Vagina (tissue), 2 donors: ENCODE data around the gene KCP. TPM values are rescaled to one million over a fixed set of nuclear protein-coding genes. Genes with fewer than 3 reads are reported as not detected.

Experiments
- DNase-seq, 2 donors: peaks; one replicate each; pipeline ENCODE4 v3.0.0-alpha.2; 2017; ENCODE audit errors: extremely low spot score in 2 of 2
- H3K27ac ChIP-seq: fragments of 200-600 bp; sonication (generic); one replicate; pipeline ENCODE4 v1.5.1; 2019
- H3K27me3 ChIP-seq: fragments of 200-600 bp; sonication (generic); one replicate; pipeline ENCODE4 v1.5.1; 2019
- H3K36me3 ChIP-seq, 2 donors: fragments of 200-600 bp; sonication (generic); one replicate each; pipeline ENCODE4 v1.5.1; 2017 to 2019
- H3K4me1 ChIP-seq: fragments of 200-600 bp; sonication (generic); one replicate; pipeline ENCODE4 v1.5.1; 2019
- H3K4me3 ChIP-seq, 2 donors: fragments of 200-600 bp; sonication (generic); 1 replicate in 1 of 2; 2 replicates in 1 of 2; pipeline ENCODE4 v1.5.1; 2016 to 2019
- H3K9me3 ChIP-seq: fragments of 200-600 bp; sonication (generic); one replicate; pipeline ENCODE4 v1.5.1; 2019
- CTCF ChIP-seq, 3 experiments: fragments of 450-650 bp in 2 of 3; fragments of 200-600 bp in 1 of 3; sonication (generic) in 1 of 3; IDR thresholded peaks; one replicate each; pipeline ENCODE4 v1.5.1; 2017 to 2019; ENCODE audit warnings: antibody characterized with exemption in 3 of 3, mild to moderate bottlenecking in 2 of 3, moderate library complexity in 2 of 3
- POLR2A ChIP-seq, 2 donors: fragments of 450-650 bp; IDR thresholded peaks; one replicate each; pipeline ENCODE4 v1.6.1; 2017; ENCODE audit warnings: antibody characterized with exemption in 2 of 2, mild to moderate bottlenecking in 2 of 2, moderate library complexity in 2 of 2
- POLR2AphosphoS5 ChIP-seq, 2 donors: sonication (generic); formaldehyde crosslinking; IDR thresholded peaks; one replicate each; pipeline ENCODE4 v1.9.0; 2017; ENCODE audit warnings: antibody characterized with exemption in 2 of 2, mild to moderate bottlenecking in 2 of 2, low read depth in 1 of 2; ENCODE audit not compliant: insufficient read depth in 1 of 2
- intact Hi-C: fragments of 100-400 bp; cut with DNase I; formaldehyde crosslinking; loops from one replicate; pipeline ENCODE4 v1.15.1; 2023
- total RNA-seq: library from RNA; depleted of rRNA; stranded (reverse); fragments of >200 nt; gene quantifications from one replicate; pipeline ENCODE4 v1.2.3, GENCODE V29; 2016

KCP gene
- total RNA-seq, 1 donor from 2014 or later, result 1.2 TPM

GRCh38 chr7:128867842-128868623 lies 42.5 kb downstream of the KCP start:
- TF ChIP-seq POLR2AphosphoS5 (IDR thresholded peaks at IDR 0.05; ENCODE audit: insufficient read depth in 1 of 2, low read depth in 1 of 2) (no peak), POLR2A (IDR thresholded peaks at IDR 0.05) (no peak), CTCF (IDR thresholded peaks at IDR 0.05) (no peak)
- H3K27me3 ChIP-seq, result no peaks in the 10 kb centered on the region
- H3K27ac ChIP-seq, result no peak overlapping the region
- no peak for DNase-seq
- H3K36me3 ChIP-seq, result peaks cover 0 to 19% of the 10 kb centered on the region in 2 donors
- no peak overlapping the region for H3K4me3 ChIP-seq
- peaks cover 55% of the 10 kb centered on the region for H3K4me1 ChIP-seq
- intact Hi-C loops, result loop anchor here (10.0 kb wide), 1 partner anchor 133 kb away; the partner anchor contains the start of gene CALU
- H3K9me3 ChIP-seq, result no peaks in the 10 kb centered on the region

- TF ChIP-seq CTCF (IDR thresholded peaks at IDR 0.05) (no peak), POLR2A (IDR thresholded peaks at IDR 0.05) (no peak), POLR2AphosphoS5 (IDR thresholded peaks at IDR 0.05; ENCODE audit: insufficient read depth in 1 of 2, low read depth in 1 of 2) (no peak)
- peaks cover 0 to 19% of the 10 kb centered on the region in 2 donors for H3K36me3 ChIP-seq
- H3K4me3 ChIP-seq, result no peak overlapping the region
- intact Hi-C loops, result loop anchor here (10.0 kb wide), 1 partner anchor 132 kb away; the partner anchor contains the start of gene CALU
- H3K27me3 ChIP-seq, result no peaks in the 10 kb centered on the region
- no peak for DNase-seq
- H3K9me3 ChIP-seq, result no peaks in the 10 kb centered on the region
- no peak overlapping the region for H3K27ac ChIP-seq
- H3K4me1 ChIP-seq, result peaks cover 57% of the 10 kb centered on the region
These were observed 43.3 kb downstream of the KCP start for GRCh38 chr7:128867241-128867640.

GRCh38 chr7:128865996-128866877 lies 44.3 kb downstream of the KCP start:
- H3K27ac ChIP-seq, result no peak overlapping the region
- H3K9me3 ChIP-seq, result no peaks in the 10 kb centered on the region
- no peak for DNase-seq
- intact Hi-C loops, result loop anchor here (10.0 kb wide), 1 partner anchor 131 kb away; the partner anchor contains the start of gene CALU
- no peak overlapping the region for H3K4me3 ChIP-seq
- H3K4me1 ChIP-seq, result peaks cover 62% of the 10 kb centered on the region
- TF ChIP-seq POLR2A (IDR thresholded peaks at IDR 0.05) (no peak), CTCF (IDR thresholded peaks at IDR 0.05) (no peak), POLR2AphosphoS5 (IDR thresholded peaks at IDR 0.05; ENCODE audit: insufficient read depth in 1 of 2, low read depth in 1 of 2) (no peak)
- no peaks in the 10 kb centered on the region for H3K27me3 ChIP-seq
- H3K36me3 ChIP-seq, result peaks cover 0 to 19% of the 10 kb centered on the region in 2 donors

GRCh38 chr7:128865303-128865702 lies 45.2 kb downstream of the KCP start:
- intact Hi-C loops, result loop anchor here (10.0 kb wide), 1 partner anchor 131 kb away; the partner anchor contains the start of gene CALU
- H3K4me3 ChIP-seq, result no peak overlapping the region
- H3K4me1 ChIP-seq, result peaks cover 67% of the 10 kb centered on the region
- H3K27ac ChIP-seq, result no peak overlapping the region
- H3K9me3 ChIP-seq, result no peaks in the 10 kb centered on the region
- peaks cover 0 to 19% of the 10 kb centered on the region in 2 donors for H3K36me3 ChIP-seq
- H3K27me3 ChIP-seq, result no peaks in the 10 kb centered on the region
- TF ChIP-seq POLR2A (IDR thresholded peaks at IDR 0.05), result no peak
- no peak for TF ChIP-seq CTCF (IDR thresholded peaks at IDR 0.05)
- no peak for TF ChIP-seq POLR2AphosphoS5 (IDR thresholded peaks at IDR 0.05; ENCODE audit: insufficient read depth in 1 of 2, low read depth in 1 of 2)
- DNase-seq, result no peak
